Panc1 (cell line): ENCODE measurements around the gene NF1.

ENCODE experiments used
- POLR2AphosphoS5 ChIP-seq: IDR thresholded peaks from 2 replicates; pipeline ENCODE4 v1.6.1; 2012; ENCODE audit warnings: mild to moderate bottlenecking, low read depth, low read length, moderate library complexity
- TCF7L2 ChIP-seq: IDR thresholded peaks from 2 replicates; pipeline ENCODE4 v1.6.1; 2011; ENCODE audit warnings: mild to moderate bottlenecking, low read depth, low read length, inconsistent platforms
- TF ChIP-seq, protein P1 (sequence below): fragments of 450-650 bp; IDR thresholded peaks from 2 replicates; pipeline ENCODE4 v1.5.1; 2017; ENCODE audit warnings: mild to moderate bottlenecking
- TF ChIP-seq, protein P2 (sequence below), 2 experiments: IDR thresholded peaks; 2 replicates each; pipeline ENCODE4 v1.6.1; 2011 to 2012; ENCODE audit warnings: low read depth in 2 of 2, control low read depth in 1 of 2, low read length in 1 of 2, mild to moderate bottlenecking in 1 of 2, moderate library complexity in 1 of 2; ENCODE audit not compliant: insufficient read depth in 1 of 2

DNA sequence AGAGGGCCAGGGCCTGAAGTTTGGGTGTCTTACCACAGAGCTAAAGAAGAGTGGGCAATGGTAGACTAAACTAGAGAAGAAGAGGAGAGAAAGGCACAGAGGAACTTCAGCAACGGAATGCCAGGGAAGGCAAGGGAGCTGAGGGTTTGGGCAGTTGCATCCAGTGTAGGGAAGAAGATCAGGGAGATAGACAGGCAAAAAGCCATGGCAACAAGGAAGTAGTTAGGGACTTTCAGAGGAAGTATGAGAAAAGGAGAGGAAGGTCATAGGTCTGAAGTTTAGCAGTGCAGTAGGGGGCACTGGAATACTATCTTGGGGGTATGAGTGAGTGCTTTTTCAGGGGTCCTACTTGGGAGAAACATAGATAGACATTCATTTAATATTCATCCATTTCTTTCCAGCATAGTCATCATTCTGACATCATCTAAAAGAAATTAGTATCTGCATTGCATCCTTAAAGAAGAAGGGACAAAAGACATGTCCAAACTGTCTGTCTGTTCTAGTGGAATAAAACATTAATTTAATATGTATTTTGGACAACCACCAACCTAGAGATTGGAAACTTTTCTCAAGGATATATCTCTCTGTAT lies 2.2 kb upstream of the NF1 start:
- TF ChIP-seq POLR2AphosphoS5 (no peak), TCF7L2 (no peak)
- TF ChIP-seq, protein P1, sequence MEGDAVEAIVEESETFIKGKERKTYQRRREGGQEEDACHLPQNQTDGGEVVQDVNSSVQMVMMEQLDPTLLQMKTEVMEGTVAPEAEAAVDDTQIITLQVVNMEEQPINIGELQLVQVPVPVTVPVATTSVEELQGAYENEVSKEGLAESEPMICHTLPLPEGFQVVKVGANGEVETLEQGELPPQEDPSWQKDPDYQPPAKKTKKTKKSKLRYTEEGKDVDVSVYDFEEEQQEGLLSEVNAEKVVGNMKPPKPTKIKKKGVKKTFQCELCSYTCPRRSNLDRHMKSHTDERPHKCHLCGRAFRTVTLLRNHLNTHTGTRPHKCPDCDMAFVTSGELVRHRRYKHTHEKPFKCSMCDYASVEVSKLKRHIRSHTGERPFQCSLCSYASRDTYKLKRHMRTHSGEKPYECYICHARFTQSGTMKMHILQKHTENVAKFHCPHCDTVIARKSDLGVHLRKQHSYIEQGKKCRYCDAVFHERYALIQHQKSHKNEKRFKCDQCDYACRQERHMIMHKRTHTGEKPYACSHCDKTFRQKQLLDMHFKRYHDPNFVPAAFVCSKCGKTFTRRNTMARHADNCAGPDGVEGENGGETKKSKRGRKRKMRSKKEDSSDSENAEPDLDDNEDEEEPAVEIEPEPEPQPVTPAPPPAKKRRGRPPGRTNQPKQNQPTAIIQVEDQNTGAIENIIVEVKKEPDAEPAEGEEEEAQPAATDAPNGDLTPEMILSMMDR, result no peak
- TF ChIP-seq, protein P2, sequence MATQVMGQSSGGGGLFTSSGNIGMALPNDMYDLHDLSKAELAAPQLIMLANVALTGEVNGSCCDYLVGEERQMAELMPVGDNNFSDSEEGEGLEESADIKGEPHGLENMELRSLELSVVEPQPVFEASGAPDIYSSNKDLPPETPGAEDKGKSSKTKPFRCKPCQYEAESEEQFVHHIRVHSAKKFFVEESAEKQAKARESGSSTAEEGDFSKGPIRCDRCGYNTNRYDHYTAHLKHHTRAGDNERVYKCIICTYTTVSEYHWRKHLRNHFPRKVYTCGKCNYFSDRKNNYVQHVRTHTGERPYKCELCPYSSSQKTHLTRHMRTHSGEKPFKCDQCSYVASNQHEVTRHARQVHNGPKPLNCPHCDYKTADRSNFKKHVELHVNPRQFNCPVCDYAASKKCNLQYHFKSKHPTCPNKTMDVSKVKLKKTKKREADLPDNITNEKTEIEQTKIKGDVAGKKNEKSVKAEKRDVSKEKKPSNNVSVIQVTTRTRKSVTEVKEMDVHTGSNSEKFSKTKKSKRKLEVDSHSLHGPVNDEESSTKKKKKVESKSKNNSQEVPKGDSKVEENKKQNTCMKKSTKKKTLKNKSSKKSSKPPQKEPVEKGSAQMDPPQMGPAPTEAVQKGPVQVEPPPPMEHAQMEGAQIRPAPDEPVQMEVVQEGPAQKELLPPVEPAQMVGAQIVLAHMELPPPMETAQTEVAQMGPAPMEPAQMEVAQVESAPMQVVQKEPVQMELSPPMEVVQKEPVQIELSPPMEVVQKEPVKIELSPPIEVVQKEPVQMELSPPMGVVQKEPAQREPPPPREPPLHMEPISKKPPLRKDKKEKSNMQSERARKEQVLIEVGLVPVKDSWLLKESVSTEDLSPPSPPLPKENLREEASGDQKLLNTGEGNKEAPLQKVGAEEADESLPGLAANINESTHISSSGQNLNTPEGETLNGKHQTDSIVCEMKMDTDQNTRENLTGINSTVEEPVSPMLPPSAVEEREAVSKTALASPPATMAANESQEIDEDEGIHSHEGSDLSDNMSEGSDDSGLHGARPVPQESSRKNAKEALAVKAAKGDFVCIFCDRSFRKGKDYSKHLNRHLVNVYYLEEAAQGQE (IDR thresholded peaks at IDR 0.05; ENCODE audit: insufficient read depth in 1 of 2, low read depth in 2 of 2, low read length in 1 of 2), result no peak
